C4-2B (cell line): ENCODE measurements around the gene RUNDC3A.

Experiments
- CTCF ChIP-seq: fragments of 450-650 bp; conservative IDR thresholded peaks from 2 replicates; pipeline ENCODE4 v1.5.1; 2017; ENCODE audit warnings: mild to moderate bottlenecking
- ZFX ChIP-seq: fragments of 450-650 bp; IDR thresholded peaks from 2 replicates; pipeline ENCODE4 v1.6.1; 2017

GRCh38 chr17:44324092-44324570 is 15.7 kb downstream of the RUNDC3A start:
- no peak for TF ChIP-seq CTCF
- TF ChIP-seq ZFX, result no peak
